GM21381 (cell line): Measurements from ENCODE around the gene ANKRD29.
"Not testable (repeated sequence)": the region's sequence is repeated elsewhere in the genome, so short reads cannot be mapped to it uniquely, and the experiment has no call there.

Experiments
- ATAC-seq: cut with Tn5 transposase; IDR thresholded peaks from one replicate; pipeline ENCODE4 v1.9.1; 2021; ENCODE audit warnings: mild to moderate bottlenecking, moderate library complexity; ENCODE audit not compliant: unreplicated experiment

Gene ANKRD29

GRCh38 chr18:23646282-23646681, 16.4 kb downstream of the ANKRD29 start:
- no peak for ATAC-seq

- no peak for ATAC-seq
These were observed 17.0 kb downstream of the ANKRD29 start for GRCh38 chr18:23645568-23646175.

GRCh38 chr18:23643815-23644490, 18.8 kb downstream of the ANKRD29 start:
- no peak for ATAC-seq

GRCh38 chr18:23641937-23642666, 20.6 kb downstream of the ANKRD29 start:
- no peak for ATAC-seq

GRCh38 chr18:23641143-23641720, 21.5 kb downstream of the ANKRD29 start:
- ATAC-seq: no peak

- ATAC-seq: no peak
These were observed 22.7 kb downstream of the ANKRD29 start for GRCh38 chr18:23640052-23640451.

GRCh38 chr18:23636433-23636832, 26.3 kb downstream of the ANKRD29 start:
- not testable (repeated sequence) for ATAC-seq

GRCh38 chr18:23636071-23636399, 26.7 kb downstream of the ANKRD29 start:
- no peak for ATAC-seq

GRCh38 chr18:23635283-23636070, 27.2 kb downstream of the ANKRD29 start:
- no peak for ATAC-seq

- no peak for ATAC-seq
These were observed 28.0 kb downstream of the ANKRD29 start for GRCh38 chr18:23634692-23635091.

GRCh38 chr18:23632615-23633014, 30.1 kb downstream of the ANKRD29 start:
- ATAC-seq: no peak

GRCh38 chr18:23631746-23632145, 31.0 kb downstream of the ANKRD29 start:
- no peak for ATAC-seq

- ATAC-seq: no peak
These were observed 31.4 kb downstream of the ANKRD29 start for GRCh38 chr18:23631312-23631711.

- peak; percentile 94 for ATAC-seq
These were observed 33.2 kb downstream of the ANKRD29 start for GRCh38 chr18:23629444-23629946.

GRCh38 chr18:23627970-23628369, 34.7 kb downstream of the ANKRD29 start:
- no peak for ATAC-seq

GRCh38 chr18:23627321-23627720, 35.4 kb downstream of the ANKRD29 start:
- no peak for ATAC-seq

GRCh38 chr18:23626451-23627279, 36.0 kb downstream of the ANKRD29 start:
- ATAC-seq: no peak

GRCh38 chr18:23623040-23623439, 39.7 kb downstream of the ANKRD29 start:
- ATAC-seq: no peak

- ATAC-seq: peak; percentile 24
These were observed 43.3 kb downstream of the ANKRD29 start for GRCh38 chr18:23619388-23619881.
